NCI-H82 treated with DMSO at 0.1 percent for 48 hours (cell line): Measurements from ENCODE around the gene ORMDL3.
"Not testable (repeated sequence)": the region's sequence is repeated elsewhere in the genome, so short reads cannot be mapped to it uniquely, and the experiment has no call there.

Experiments used
- DNase-seq: peaks from one replicate; lab custom pipeline; 2025; ENCODE audit not compliant: unreplicated experiment; lab: John Stamatoyannopoulos, UW

ORMDL3 gene

GRCh38 chr17:39925282-39926134 is 1.9 kb downstream of the ORMDL3 start:
- no peak for DNase-seq

GRCh38 chr17:39924691-39925055 is 2.7 kb downstream of the ORMDL3 start:
- DNase-seq, result no peak

DNA sequence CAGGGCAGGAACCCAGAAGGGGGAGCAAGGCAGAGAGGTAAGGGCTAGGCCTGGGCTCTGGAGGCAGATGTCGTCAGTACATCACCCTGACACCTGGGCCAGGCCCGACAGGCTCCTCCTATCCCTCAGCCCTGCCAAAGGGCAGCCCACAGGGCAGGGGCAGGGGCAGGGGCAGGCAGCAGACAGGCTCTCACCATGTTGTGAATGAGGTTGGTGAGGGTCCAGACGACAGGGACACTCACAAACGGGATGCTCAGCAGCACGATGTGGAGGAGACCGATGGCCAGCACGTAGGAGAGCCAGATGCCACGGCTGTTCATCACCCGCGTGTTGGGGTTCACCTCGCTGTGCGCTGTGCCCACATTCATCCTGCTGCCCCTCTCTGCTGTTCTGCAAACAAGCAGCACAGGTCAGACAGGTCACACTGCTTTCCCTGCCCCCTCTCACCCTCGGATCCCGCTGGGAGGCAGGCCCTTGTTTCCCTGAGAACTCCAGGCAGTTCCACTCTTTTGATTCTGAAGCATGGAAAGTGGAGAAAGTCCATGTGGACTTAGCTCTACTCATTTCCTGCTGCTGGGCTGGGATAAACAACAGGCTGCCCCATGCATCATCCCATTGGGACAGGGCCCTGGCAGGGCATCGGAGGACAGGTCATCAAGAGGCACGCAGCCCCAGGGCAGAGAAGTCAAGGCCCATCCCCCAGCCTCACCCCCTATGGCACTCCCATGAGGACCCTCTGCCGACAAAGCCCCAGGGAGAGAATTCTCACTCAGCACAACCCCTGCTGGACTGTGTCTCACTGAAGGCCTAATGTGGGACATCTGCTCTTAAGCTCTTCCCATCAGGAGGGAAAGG is 3.3 kb downstream of the ORMDL3 start:
- no peak for DNase-seq

DNA sequence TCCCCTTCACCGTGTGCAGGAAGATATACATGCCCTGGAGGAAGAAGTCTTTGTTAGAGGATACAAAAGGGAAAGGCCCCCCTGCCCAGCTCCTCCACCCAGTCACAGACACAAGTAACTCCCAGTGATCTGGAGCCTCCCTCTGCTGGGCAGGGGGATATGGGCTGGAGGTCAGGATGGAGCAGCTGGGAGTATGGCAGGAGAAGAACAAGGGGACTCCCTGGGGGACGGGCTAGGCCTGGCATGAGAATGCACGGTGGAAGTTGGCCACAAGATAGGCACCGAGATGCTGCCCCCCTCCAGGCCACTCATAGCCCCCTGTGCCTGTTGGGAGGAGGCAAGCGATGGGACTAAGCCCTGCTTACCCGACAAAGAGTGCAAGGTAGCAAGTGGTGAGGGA is 4.2 kb downstream of the ORMDL3 start:
- DNase-seq, result no peak

GRCh38 chr17:39922006-39922405 is 5.4 kb downstream of the ORMDL3 start:
- DNase-seq, result no peak

- DNase-seq, result no peak
Measured at GRCh38 chr17:39921323-39921722, 6.1 kb downstream of the ORMDL3 start.

- no peak for DNase-seq
Measured at GRCh38 chr17:39920218-39921210, 6.9 kb downstream of the ORMDL3 start.

DNA sequence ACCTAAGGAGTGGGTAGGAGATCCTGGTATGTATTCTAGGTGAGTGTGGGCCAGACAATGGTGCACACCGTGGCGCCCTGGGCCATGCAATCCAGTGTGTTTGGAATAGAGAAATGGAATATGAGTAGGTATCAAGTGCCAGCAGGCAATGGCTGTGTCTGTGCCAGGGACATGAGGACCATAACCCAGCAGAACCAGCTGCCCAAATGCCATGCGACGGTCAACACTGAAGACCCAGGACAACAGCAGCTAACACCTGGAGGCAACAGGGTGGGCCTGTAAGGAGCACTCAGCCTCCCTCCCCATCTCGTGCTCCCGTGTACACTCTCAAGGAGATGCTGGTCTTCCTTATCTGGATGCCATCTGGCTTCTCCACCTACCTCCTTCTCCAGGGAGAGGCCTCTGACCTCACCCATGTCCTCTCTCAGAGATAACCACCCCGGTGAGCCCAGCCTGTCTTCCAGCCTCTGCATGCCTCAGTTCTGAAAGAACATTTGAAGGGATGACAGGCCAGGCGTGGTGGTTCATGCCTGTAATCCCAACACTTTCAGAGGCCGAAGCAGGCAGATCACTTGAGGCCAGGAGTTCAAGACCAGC is 8.2 kb downstream of the ORMDL3 start:
- DNase-seq, result no peak

DNA sequence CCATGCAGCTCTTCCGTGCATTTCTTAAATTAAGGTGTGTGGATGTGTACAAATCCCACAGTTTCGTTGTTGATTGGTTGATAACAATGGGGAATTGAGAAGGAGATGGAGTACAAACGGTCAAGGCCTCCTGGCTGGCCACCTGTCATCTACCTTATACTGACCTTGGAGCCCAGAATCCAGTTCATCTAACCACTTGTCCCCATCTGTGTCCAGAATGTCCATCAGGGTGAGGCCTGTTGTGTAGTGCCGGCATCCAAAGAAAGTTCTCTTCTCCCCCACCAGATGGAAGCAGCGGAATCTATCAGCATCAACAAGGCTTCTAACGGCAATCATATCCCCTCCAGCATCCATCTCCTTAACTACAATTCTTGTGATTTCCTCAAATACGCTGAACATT is 10.5 kb downstream of the ORMDL3 start:
- no peak for DNase-seq

GRCh38 chr17:39915559-39915958 is 11.8 kb downstream of the ORMDL3 start:
- no peak for DNase-seq

- DNase-seq, result no peak
Measured at GRCh38 chr17:39913989-39914388, 13.4 kb downstream of the ORMDL3 start.

- DNase-seq, result no peak
Measured at GRCh38 chr17:39908789-39909352, 18.5 kb downstream of the ORMDL3 start.

- DNase-seq, result no peak
Measured at GRCh38 chr17:39904990-39905288, 22.5 kb downstream of the ORMDL3 start.

- no peak for DNase-seq
Measured at GRCh38 chr17:39903158-39903884, 24.1 kb downstream of the ORMDL3 start.

DNA sequence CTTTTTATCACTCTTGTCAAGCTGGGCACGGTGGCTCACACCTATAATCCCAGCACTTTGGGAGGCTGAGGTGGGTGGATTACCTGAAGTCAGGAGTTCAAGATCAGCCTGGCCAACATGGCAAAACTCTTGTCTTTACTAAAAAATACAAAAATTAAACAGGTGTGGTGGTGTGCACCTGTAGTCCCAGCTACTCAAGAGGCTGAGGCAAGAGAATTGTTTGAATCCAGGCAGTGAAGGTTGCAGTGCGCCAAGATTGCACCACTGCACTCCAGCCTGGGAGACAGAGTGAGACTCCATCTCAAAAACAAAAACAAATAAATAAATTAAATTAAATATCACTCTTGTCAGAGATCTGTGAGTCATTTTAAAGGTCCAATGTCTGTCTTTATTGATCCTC is 25.4 kb downstream of the ORMDL3 start:
- DNase-seq, result not testable (repeated sequence)

DNA sequence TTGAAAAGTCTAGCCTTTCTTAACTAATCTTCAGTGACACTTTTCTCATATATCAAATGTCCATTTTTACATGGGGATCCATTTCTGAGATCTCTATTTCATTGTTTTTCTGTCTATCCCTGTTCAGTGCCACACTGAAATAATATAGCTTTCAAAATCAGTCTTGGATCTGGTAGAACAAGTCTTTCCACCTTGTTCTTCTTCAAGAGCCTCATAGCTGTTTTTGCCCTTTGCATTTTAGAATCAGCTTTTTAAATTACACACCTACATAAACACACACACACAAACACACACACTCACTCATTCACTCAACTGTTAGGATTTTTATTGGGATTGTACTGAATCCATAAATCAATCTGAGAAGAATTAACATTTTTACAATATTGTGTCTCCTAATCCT is 28.2 kb downstream of the ORMDL3 start:
- DNase-seq, result no peak

DNA sequence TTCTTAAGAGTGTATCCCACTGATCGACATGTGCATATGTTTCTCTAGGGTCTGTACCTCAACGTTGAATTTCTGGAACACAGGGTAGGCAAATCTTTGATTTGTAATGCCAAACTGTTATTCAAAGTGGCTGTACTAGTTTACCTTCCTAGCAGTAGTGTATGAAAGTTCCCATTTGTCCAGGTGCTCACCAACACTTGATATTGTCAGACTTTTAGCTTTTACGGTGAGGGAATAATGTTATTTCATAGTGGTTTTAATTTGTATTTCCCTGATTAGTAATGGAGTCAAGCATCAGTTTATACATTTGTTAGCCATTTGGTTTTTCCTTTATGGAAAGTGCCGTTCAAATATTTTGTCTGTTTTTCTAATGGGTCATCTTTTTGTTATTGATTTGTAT is 29.3 kb downstream of the ORMDL3 start:
- DNase-seq, result no peak

DNA sequence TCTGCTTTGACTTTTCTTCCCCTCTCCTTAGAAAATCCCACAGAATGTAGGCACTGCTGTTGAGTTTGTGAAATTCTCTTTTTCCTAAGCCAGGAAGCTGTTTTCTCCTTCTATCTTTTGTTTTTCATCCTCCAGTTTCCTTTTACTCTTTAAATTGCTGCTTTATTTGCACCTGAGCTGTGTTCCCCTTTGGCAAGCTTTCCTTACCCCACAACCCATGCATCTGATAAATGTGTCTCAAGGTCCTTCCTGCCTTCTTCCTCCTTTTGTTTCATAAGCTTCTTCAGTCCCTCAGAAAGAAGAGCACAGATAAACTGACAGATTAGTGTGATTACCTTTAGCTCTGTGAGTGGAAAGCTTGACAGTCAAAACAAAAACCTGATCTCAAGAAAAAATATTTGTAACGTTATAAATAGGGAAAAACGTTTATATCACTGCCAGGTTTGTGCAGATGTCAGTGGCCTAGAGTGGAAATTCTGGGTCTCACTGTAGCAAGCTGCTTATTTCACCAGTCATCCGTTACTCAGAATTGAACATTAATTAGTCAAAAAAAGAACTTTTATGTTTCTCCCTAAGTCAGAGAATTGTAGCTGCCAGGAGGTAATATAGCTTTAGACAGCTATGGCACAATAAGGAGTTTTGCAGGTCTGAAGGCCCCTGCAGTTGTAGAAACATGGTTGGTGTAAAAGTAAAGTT is 32.6 kb downstream of the ORMDL3 start:
- DNase-seq, result no peak

- DNase-seq, result no peak
Measured at GRCh38 chr17:39889200-39889599, 38.2 kb downstream of the ORMDL3 start.
